K562 (cell line): ENCODE data around the gene ERGIC1. TPM values are rescaled to one million over a fixed set of nuclear protein-coding genes. Genes with fewer than 3 reads are reported as not detected.

Source experiments
- BHLHE40 ChIP-seq: IDR thresholded peaks from 2 replicates; pipeline ENCODE4 v1.6.1; 2011; ENCODE audit warnings: low read length, improper control_type of control experiment
- C11orf30 ChIP-seq: fragments of 450-650 bp; IDR thresholded peaks from 2 replicates; pipeline ENCODE4 v1.6.1; 2016; ENCODE audit warnings: low read depth, mild to moderate bottlenecking
- CBFA2T3 ChIP-seq: fragments of 450-650 bp; IDR thresholded peaks from 2 replicates; pipeline ENCODE4 v1.6.1; 2017
- CBX3 ChIP-seq, 2 experiments: IDR thresholded peaks; 1 replicate in 1 of 2; 2 replicates in 1 of 2; pipeline ENCODE4 v1.6.1; 2012; ENCODE audit warnings: inconsistent platforms in 2 of 2, low read length in 2 of 2, borderline replicate concordance in 1 of 2, control low read depth in 1 of 2
- DPF2 ChIP-seq: fragments of 450-650 bp; IDR thresholded peaks from 2 replicates; pipeline ENCODE4 v1.6.1; 2016
- E2F3 ChIP-seq: fragments of 250-450 bp; sonication (Bioruptor Pico); IDR thresholded peaks from 2 replicates; pipeline ENCODE4 v1.4.0; 2020; ENCODE audit warnings: mild to moderate bottlenecking
- HDAC1 ChIP-seq, 2 experiments: fragments of 450-650 bp; IDR thresholded peaks; 2 replicates each; pipeline ENCODE4 v1.6.1; 2016 to 2017; ENCODE audit warnings: inconsistent platforms in 1 of 2, mild to moderate bottlenecking in 1 of 2, moderate library complexity in 1 of 2
- HDAC3 ChIP-seq: fragments of 450-650 bp; IDR thresholded peaks from 2 replicates; pipeline ENCODE4 v1.6.1; 2018; ENCODE audit warnings: borderline replicate concordance, mild to moderate bottlenecking, moderate library complexity; ENCODE audit not compliant: partially characterized antibody
- MEIS2 ChIP-seq: fragments of 450-650 bp; IDR thresholded peaks from 2 replicates; pipeline ENCODE4 v1.6.1; 2014; ENCODE audit warnings: mild to moderate bottlenecking; ENCODE audit not compliant: partially characterized antibody
- NFIC ChIP-seq: fragments of 450-650 bp; IDR thresholded peaks from 2 replicates; pipeline ENCODE4 v1.6.1; 2017; ENCODE audit warnings: mild to moderate bottlenecking, inconsistent platforms
- SIN3B ChIP-seq: fragments of 450-650 bp; IDR thresholded peaks from 2 replicates; pipeline ENCODE4 v1.6.1; 2017; ENCODE audit warnings: low read depth, mild to moderate bottlenecking, moderate library complexity
- SMARCC2 ChIP-seq: fragments of 450-650 bp; IDR thresholded peaks from 2 replicates; pipeline ENCODE4 v1.6.1; 2017; ENCODE audit warnings: antibody characterized with exemption, moderate library complexity, mild to moderate bottlenecking, low read depth
- SREBF1 ChIP-seq: fragments of 150-350 bp; IDR thresholded peaks from 2 replicates; pipeline ENCODE4 v1.6.1; 2014; ENCODE audit warnings: antibody characterized with exemption, low read depth, low read length, borderline replicate concordance
- TGIF2 ChIP-seq: sonication (generic); formaldehyde crosslinking; IDR thresholded peaks from 2 replicates; pipeline ENCODE4 v1.8.1; 2022; ENCODE audit warnings: mild to moderate bottlenecking, missing genetic modification reagents, moderate library complexity
- ZNF197 ChIP-seq: fragments of 200-800 bp; sonication (Bioruptor generic); IDR thresholded peaks from 2 replicates; pipeline ENCODE4 v1.6.1; 2016; ENCODE audit warnings: low read depth, missing genetic modification characterization, missing compliant biosample characterization
- ZNF384 ChIP-seq: IDR thresholded peaks from 2 replicates; pipeline ENCODE4 v1.6.1; 2012; ENCODE audit warnings: low read depth, low read length, improper control_type of control experiment
- ZNF699 ChIP-seq: fragments of 250-450 bp; sonication (Bioruptor Pico); IDR thresholded peaks from 2 replicates; pipeline ENCODE4 v1.8.0; 2021; ENCODE audit warnings: mild to moderate bottlenecking, moderate library complexity; ENCODE audit not compliant: insufficient replicate concordance
- polyA plus RNA-seq, 8 experiments: library from polyadenylated mRNA; depleted of rRNA in 4 of 8; stranded (reverse) in 5 of 8; unstranded in 3 of 8; fragments of >200 nt; fragmentation: Nextera tagmentation in 2 of 8; fragmentation: Illumina TruSeq in 1 of 8; extraction: Ambion mirVana in 2 of 8; extraction: Trizol in 1 of 8; gene quantifications; 2 replicates each; pipeline versions ENCODE4 v1.2.1 to v1.2.3, GENCODE V29; 2011 to 2014; ENCODE audit warnings: inconsistent platforms in 1 of 8, missing spikeins in 1 of 8
- total RNA-seq, 7 experiments: library from RNA; depleted of rRNA in 6 of 7; stranded (reverse); fragments of >200 nt in 6 of 7; fragmentation: Illumina TruSeq in 2 of 7; extraction: Trizol in 2 of 7; gene quantifications; 2 replicates each; pipeline versions ENCODE4 v1.2.1 to v1.2.3, GENCODE V29; 2011 to 2021; ENCODE audit warnings: low replicate concordance in 1 of 7
- TF ChIP-seq, protein P1 (sequence below): fragments of 200-800 bp; sonication (Bioruptor generic); IDR thresholded peaks from 2 replicates; pipeline ENCODE4 v1.6.1; 2017; ENCODE audit warnings: missing genetic modification characterization, missing compliant biosample characterization
- TF ChIP-seq, protein P2 (sequence below): fragments of 250-450 bp; sonication (Bioruptor Pico); IDR thresholded peaks from 2 replicates; pipeline ENCODE4 v1.5.0; 2022; ENCODE audit warnings: mild to moderate bottlenecking
- TF ChIP-seq, protein P3 (sequence below), 3 experiments: IDR thresholded peaks in 2 of 3; conservative IDR thresholded peaks in 1 of 3; 2 replicates each; pipeline ENCODE4 v1.5.1; 2011 to 2012; ENCODE audit warnings: low read length in 3 of 3, mild to moderate bottlenecking in 3 of 3, control low read depth in 2 of 3, improper control_type of control experiment in 1 of 3, inconsistent platforms in 1 of 3, low read depth in 1 of 3, mixed read lengths in 1 of 3, moderate library complexity in 1 of 3; ENCODE audit not compliant: insufficient read depth in 2 of 3
- TF ChIP-seq, protein P4 (sequence below): sonication (generic); formaldehyde crosslinking; IDR thresholded peaks from 2 replicates; pipeline ENCODE4 v1.8.1; 2023; ENCODE audit warnings: mild to moderate bottlenecking, missing genetic modification reagents

The ERGIC1 gene
- total and polyA plus RNA-seq, 9 of the 15 experiments (the other 6 are each of a cell fraction or from before 2014, with no cell fraction given) = 5.5 to 68.4 (median 36.4) TPM

DNA sequence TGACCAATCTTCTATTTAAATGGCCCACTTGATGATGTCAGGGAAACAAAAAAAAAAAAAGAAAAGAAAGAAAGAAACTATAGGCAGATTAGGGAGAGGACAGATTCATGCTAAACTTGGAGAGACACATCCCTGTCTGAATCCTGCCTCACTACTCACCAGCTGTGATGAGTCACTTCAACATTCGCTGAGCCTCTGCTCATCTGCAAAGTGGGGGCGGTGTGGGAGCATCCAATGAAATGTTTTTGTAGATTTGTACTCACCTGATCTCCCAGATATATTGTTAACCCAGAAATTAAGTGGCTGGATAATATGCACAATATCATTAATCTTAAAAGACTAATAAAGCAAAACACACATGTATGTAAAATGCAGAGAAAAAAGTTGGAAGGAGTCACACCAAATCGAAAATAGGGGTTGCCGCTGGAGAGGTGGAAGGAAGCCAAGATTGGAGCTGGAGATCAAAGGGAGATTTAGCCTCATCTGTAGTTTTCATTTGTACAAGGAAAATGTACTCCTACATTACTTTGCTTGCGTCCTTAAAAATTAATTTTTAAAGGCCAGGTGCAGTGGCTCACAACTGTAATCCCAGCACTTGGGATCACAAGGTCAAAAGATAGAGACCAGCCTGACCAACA is 17.0 kb upstream of the ERGIC1 start (continued):
- TF ChIP-seq ZNF699 (CRISPR knock-in tag) (no peak), SIN3B (no peak), HDAC3 (no peak), CBX3 (IDR thresholded peaks at IDR 0.05; ENCODE audit: borderline replicate concordance in 1 of 2, low read length in 2 of 2) (0 out of 3 replicates have a peak, but pooled peaks of 1 of the 2 experiments have one; percentile 45), ZNF197 (no peak), SMARCC2 (peak; percentile 35; the same call in 1 of the 2 replicates), NFIC (peak; percentile 73), CBFA2T3 (peak; percentile 66), HDAC1 (IDR thresholded peaks at IDR 0.05) (0 out of 4 replicates have a peak, but pooled peaks of 1 of the 2 experiments have one; percentile 37), SREBF1 (no peak), BHLHE40 (no peak), MEIS2 (peak; percentile 47), DPF2 (peak; percentile 77), E2F3 (CRISPR knock-in tag) (no peak), C11orf30 (0 out of 2 replicates have a peak, but pooled peaks have one; percentile 10), ZNF384 (peak; percentile 9; the same call in 1 of the 2 replicates), TGIF2 (CRISPR knock-in tag) (no peak)
- TF ChIP-seq, protein P1, sequence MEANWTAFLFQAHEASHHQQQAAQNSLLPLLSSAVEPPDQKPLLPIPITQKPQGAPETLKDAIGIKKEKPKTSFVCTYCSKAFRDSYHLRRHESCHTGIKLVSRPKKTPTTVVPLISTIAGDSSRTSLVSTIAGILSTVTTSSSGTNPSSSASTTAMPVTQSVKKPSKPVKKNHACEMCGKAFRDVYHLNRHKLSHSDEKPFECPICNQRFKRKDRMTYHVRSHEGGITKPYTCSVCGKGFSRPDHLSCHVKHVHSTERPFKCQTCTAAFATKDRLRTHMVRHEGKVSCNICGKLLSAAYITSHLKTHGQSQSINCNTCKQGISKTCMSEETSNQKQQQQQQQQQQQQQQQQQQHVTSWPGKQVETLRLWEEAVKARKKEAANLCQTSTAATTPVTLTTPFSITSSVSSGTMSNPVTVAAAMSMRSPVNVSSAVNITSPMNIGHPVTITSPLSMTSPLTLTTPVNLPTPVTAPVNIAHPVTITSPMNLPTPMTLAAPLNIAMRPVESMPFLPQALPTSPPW (CRISPR knock-in tag) = peak; percentile 52
- TF ChIP-seq, protein P2, sequence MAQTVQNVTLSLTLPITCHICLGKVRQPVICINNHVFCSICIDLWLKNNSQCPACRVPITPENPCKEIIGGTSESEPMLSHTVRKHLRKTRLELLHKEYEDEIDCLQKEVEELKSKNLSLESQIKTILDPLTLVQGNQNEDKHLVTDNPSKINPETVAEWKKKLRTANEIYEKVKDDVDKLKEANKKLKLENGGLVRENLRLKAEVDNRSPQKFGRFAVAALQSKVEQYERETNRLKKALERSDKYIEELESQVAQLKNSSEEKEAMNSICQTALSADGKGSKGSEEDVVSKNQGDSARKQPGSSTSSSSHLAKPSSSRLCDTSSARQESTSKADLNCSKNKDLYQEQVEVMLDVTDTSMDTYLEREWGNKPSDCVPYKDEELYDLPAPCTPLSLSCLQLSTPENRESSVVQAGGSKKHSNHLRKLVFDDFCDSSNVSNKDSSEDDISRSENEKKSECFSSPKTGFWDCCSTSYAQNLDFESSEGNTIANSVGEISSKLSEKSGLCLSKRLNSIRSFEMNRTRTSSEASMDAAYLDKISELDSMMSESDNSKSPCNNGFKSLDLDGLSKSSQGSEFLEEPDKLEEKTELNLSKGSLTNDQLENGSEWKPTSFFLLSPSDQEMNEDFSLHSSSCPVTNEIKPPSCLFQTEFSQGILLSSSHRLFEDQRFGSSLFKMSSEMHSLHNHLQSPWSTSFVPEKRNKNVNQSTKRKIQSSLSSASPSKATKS (CRISPR knock-in tag) = no peak
- TF ChIP-seq, protein P3, sequence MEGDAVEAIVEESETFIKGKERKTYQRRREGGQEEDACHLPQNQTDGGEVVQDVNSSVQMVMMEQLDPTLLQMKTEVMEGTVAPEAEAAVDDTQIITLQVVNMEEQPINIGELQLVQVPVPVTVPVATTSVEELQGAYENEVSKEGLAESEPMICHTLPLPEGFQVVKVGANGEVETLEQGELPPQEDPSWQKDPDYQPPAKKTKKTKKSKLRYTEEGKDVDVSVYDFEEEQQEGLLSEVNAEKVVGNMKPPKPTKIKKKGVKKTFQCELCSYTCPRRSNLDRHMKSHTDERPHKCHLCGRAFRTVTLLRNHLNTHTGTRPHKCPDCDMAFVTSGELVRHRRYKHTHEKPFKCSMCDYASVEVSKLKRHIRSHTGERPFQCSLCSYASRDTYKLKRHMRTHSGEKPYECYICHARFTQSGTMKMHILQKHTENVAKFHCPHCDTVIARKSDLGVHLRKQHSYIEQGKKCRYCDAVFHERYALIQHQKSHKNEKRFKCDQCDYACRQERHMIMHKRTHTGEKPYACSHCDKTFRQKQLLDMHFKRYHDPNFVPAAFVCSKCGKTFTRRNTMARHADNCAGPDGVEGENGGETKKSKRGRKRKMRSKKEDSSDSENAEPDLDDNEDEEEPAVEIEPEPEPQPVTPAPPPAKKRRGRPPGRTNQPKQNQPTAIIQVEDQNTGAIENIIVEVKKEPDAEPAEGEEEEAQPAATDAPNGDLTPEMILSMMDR (IDR thresholded peaks at IDR 0.05 in 2 of 3, conservative IDR thresholded peaks at IDR 0.05 in 1 of 3; ENCODE audit: insufficient read depth in 2 of 3, low read depth in 1 of 3, low read length in 3 of 3) = 0 out of 6 replicates have a peak, but pooled peaks of 1 of the 3 experiments have one; percentile 7
- TF ChIP-seq, protein P4, sequence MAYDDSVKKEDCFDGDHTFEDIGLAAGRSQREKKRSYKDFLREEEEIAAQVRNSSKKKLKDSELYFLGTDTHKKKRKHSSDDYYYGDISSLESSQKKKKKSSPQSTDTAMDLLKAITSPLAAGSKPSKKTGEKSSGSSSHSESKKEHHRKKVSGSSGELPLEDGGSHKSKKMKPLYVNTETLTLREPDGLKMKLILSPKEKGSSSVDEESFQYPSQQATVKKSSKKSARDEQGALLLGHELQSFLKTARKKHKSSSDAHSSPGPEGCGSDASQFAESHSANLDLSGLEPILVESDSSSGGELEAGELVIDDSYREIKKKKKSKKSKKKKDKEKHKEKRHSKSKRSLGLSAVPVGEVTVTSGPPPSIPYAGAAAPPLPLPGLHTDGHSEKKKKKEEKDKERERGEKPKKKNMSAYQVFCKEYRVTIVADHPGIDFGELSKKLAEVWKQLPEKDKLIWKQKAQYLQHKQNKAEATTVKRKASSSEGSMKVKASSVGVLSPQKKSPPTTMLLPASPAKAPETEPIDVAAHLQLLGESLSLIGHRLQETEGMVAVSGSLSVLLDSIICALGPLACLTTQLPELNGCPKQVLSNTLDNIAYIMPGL = no peak
